ENCODE data around the gene TMEM203.

The TMEM203 gene

GRCh38 chr9:137215196-137215986 is 9.9 kb upstream of the TMEM203 start:
- no peak for TF ChIP-seq EP300 (IDR thresholded peaks at IDR 0.05; ENCODE audit: borderline replicate concordance)
- TF ChIP-seq EGR1 (IDR thresholded peaks at IDR 0.05) = no peak
- no peak for TF ChIP-seq FOXM1 (IDR thresholded peaks at IDR 0.05; ENCODE audit: borderline replicate concordance, low read depth)
- TF ChIP-seq, protein P1, sequence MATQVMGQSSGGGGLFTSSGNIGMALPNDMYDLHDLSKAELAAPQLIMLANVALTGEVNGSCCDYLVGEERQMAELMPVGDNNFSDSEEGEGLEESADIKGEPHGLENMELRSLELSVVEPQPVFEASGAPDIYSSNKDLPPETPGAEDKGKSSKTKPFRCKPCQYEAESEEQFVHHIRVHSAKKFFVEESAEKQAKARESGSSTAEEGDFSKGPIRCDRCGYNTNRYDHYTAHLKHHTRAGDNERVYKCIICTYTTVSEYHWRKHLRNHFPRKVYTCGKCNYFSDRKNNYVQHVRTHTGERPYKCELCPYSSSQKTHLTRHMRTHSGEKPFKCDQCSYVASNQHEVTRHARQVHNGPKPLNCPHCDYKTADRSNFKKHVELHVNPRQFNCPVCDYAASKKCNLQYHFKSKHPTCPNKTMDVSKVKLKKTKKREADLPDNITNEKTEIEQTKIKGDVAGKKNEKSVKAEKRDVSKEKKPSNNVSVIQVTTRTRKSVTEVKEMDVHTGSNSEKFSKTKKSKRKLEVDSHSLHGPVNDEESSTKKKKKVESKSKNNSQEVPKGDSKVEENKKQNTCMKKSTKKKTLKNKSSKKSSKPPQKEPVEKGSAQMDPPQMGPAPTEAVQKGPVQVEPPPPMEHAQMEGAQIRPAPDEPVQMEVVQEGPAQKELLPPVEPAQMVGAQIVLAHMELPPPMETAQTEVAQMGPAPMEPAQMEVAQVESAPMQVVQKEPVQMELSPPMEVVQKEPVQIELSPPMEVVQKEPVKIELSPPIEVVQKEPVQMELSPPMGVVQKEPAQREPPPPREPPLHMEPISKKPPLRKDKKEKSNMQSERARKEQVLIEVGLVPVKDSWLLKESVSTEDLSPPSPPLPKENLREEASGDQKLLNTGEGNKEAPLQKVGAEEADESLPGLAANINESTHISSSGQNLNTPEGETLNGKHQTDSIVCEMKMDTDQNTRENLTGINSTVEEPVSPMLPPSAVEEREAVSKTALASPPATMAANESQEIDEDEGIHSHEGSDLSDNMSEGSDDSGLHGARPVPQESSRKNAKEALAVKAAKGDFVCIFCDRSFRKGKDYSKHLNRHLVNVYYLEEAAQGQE (IDR thresholded peaks at IDR 0.05; ENCODE audit: low read depth) = no peak
- no peak for TF ChIP-seq RAD21 (IDR thresholded peaks at IDR 0.05; ENCODE audit: low read depth)
- no peak for TF ChIP-seq CEBPB (IDR thresholded peaks at IDR 0.05)
- TF ChIP-seq YY1 (IDR thresholded peaks at IDR 0.05; ENCODE audit: low read depth) = no peak
- no peak for TF ChIP-seq TAF1 (IDR thresholded peaks at IDR 0.05; ENCODE audit: low read depth)
- no peak for TF ChIP-seq NFIC (IDR thresholded peaks at IDR 0.05)
- no peak for TF ChIP-seq MAX (IDR thresholded peaks at IDR 0.05)
- no peak for TF ChIP-seq ZBTB7A (IDR thresholded peaks at IDR 0.05; ENCODE audit: low read depth)
- no peak for TF ChIP-seq CREB1 (IDR thresholded peaks at IDR 0.05; ENCODE audit: low read depth)
- no peak for TF ChIP-seq TEAD4 (IDR thresholded peaks at IDR 0.05)
- TF ChIP-seq, protein P2, sequence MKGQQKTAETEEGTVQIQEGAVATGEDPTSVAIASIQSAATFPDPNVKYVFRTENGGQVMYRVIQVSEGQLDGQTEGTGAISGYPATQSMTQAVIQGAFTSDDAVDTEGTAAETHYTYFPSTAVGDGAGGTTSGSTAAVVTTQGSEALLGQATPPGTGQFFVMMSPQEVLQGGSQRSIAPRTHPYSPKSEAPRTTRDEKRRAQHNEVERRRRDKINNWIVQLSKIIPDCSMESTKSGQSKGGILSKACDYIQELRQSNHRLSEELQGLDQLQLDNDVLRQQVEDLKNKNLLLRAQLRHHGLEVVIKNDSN (IDR thresholded peaks at IDR 0.05) = no peak
- TF ChIP-seq TCF12 (IDR thresholded peaks at IDR 0.05; ENCODE audit: low read depth) = no peak

DNA sequence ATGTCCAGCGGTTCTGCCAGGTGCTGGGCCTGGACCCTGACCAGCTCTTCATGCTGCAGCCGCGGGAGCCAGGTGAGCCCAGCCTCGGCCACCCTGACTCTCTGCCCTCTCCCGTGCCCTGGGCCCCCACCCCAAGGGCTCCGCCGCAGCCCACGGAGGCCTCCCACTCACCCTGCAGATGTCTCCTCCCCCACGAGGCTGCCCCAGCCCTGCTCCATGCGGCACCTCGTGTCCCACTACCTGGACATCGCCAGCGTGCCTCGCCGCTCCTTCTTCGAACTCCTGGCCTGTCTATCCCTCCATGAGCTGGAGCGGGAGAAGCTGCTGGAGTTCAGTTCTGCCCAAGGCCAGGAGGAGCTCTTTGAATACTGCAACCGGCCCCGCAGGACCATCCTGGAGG is 9.2 kb upstream of the TMEM203 start:
- TF ChIP-seq EP300 (IDR thresholded peaks at IDR 0.05; ENCODE audit: borderline replicate concordance) (no peak), MAX (IDR thresholded peaks at IDR 0.05) (no peak)

- no peak for TF ChIP-seq CEBPB (IDR thresholded peaks at IDR 0.05)
- TF ChIP-seq EP300 (IDR thresholded peaks at IDR 0.05; ENCODE audit: borderline replicate concordance) = no peak
- TF ChIP-seq MAX (IDR thresholded peaks at IDR 0.05) = no peak
- no peak for TF ChIP-seq FOXM1 (IDR thresholded peaks at IDR 0.05; ENCODE audit: borderline replicate concordance, low read depth)
- TF ChIP-seq, protein P1 (IDR thresholded peaks at IDR 0.05; ENCODE audit: low read depth) = no peak
- TF ChIP-seq RAD21 (IDR thresholded peaks at IDR 0.05; ENCODE audit: low read depth) = peak; percentile 30; the same call in 1 of the 2 replicates
These were observed 8.0 kb upstream of the TMEM203 start for GRCh38 chr9:137213160-137214060.

GRCh38 chr9:137212520-137212919 is 7.1 kb upstream of the TMEM203 start:
- TF ChIP-seq YY1 (IDR thresholded peaks at IDR 0.05; ENCODE audit: low read depth) (no peak), TCF12 (IDR thresholded peaks at IDR 0.05; ENCODE audit: low read depth) (no peak), CEBPB (IDR thresholded peaks at IDR 0.05) (no peak), TAF1 (IDR thresholded peaks at IDR 0.05; ENCODE audit: low read depth) (no peak), RAD21 (IDR thresholded peaks at IDR 0.05; ENCODE audit: low read depth) (no peak), FOXM1 (IDR thresholded peaks at IDR 0.05; ENCODE audit: borderline replicate concordance, low read depth) (no peak), EGR1 (IDR thresholded peaks at IDR 0.05) (no peak), CREB1 (IDR thresholded peaks at IDR 0.05; ENCODE audit: low read depth) (no peak), NFIC (IDR thresholded peaks at IDR 0.05) (no peak), TEAD4 (IDR thresholded peaks at IDR 0.05) (no peak), MAX (IDR thresholded peaks at IDR 0.05) (no peak), EP300 (IDR thresholded peaks at IDR 0.05; ENCODE audit: borderline replicate concordance) (no peak), ZBTB7A (IDR thresholded peaks at IDR 0.05; ENCODE audit: low read depth) (no peak)
- TF ChIP-seq, protein P2 (IDR thresholded peaks at IDR 0.05) = no peak
- TF ChIP-seq, protein P1 (IDR thresholded peaks at IDR 0.05; ENCODE audit: low read depth) = no peak

Measured in Ishikawa (cell line).